OCI-LY1 (cell line): Measurements from ENCODE around the gene MAML2.

Source experiments
- EZH2 ChIP-seq: fragments of 200-600 bp; sonication (generic), shearing (Covaris generic); IDR thresholded peaks from 2 replicates; pipeline ENCODE4 v1.8.0; 2017; ENCODE audit warnings: borderline replicate concordance, mixed run types, mild to moderate bottlenecking, antibody characterized with exemption, low read length, moderate library complexity, mixed read lengths
- TF ChIP-seq, protein P1 (sequence below): fragments of 200-600 bp; sonication (generic), shearing (Covaris generic); IDR thresholded peaks from 2 replicates; pipeline ENCODE4 v1.5.1; 2017; ENCODE audit warnings: mild to moderate bottlenecking, antibody characterized with exemption, low read length, moderate library complexity, mixed read lengths

DNA sequence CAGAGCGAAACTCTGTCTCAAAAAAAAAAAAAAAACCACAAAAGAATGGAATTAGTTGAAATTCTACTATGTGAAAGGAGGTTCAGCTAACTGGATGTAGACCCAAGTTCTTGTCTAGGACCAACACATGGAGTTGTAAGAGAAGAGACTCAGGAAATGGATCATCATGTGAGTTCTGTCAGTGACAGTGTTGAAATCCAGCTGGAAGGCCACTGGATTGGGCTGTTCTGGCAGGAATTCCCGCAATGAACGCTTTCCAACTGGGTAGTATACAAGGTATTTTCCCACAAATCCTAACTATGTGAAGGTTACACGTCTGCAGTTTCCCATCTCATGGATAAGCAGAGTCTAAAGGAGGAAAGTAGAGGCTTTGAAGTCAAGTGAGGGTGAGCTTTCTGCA, 151.2 kb downstream of the MAML2 start:
- TF ChIP-seq, protein P1, sequence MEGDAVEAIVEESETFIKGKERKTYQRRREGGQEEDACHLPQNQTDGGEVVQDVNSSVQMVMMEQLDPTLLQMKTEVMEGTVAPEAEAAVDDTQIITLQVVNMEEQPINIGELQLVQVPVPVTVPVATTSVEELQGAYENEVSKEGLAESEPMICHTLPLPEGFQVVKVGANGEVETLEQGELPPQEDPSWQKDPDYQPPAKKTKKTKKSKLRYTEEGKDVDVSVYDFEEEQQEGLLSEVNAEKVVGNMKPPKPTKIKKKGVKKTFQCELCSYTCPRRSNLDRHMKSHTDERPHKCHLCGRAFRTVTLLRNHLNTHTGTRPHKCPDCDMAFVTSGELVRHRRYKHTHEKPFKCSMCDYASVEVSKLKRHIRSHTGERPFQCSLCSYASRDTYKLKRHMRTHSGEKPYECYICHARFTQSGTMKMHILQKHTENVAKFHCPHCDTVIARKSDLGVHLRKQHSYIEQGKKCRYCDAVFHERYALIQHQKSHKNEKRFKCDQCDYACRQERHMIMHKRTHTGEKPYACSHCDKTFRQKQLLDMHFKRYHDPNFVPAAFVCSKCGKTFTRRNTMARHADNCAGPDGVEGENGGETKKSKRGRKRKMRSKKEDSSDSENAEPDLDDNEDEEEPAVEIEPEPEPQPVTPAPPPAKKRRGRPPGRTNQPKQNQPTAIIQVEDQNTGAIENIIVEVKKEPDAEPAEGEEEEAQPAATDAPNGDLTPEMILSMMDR: no peak
- no peak for TF ChIP-seq EZH2
